ENCODE measurements around the gene GNB2. TPM values are rescaled to one million over a fixed set of nuclear protein-coding genes. Genes with fewer than 3 reads are reported as not detected.

Gene GNB2
- total and polyA plus RNA-seq, 2 of the 8 experiments (the other 6 are each of a cell fraction or from before 2014, with no cell fraction given), result 157 to 260 TPM

DNA sequence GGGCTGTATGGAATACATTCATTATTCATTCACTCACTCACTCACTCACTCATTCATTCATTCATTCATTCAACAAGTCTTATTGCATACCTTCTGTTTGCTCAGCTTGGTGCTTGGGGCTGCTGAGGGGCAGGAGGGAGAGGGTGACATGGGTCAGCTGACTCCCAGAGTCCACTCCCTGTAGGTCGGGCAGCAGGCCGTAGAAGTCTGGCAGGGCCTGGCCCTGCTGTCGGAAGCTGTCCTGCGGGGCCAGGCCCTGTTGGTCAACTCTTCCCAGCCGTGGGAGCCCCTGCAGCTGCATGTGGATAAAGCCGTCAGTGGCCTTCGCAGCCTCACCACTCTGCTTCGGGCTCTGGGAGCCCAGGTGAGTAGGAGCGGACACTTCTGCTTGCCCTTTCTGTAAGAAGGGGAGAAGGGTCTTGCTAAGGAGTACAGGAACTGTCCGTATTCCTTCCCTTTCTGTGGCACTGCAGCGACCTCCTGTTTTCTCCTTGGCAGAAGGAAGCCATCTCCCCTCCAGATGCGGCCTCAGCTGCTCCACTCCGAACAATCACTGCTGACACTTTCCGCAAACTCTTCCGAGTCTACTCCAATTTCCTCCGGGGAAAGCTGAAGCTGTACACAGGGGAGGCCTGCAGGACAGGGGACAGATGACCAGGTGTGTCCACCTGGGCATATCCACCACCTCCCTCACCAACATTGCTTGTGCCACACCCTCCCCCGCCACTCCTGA is 49.1 kb downstream of the GNB2 start:
- Histone ChIP-seq H3K4me3 (ENCODE audit: extremely low read depth in 1 of 4, insufficient read depth in 2 of 4, low read depth in 3 of 4, low read length in 4 of 4) (no peak overlapping the region), H3K27me3 (replicated peaks in 1 of 4; ENCODE audit: control insufficient read depth in 3 of 4, extremely low read depth in 1 of 4, insufficient read depth in 3 of 4, low read length in 3 of 4) (peaks cover 7 to 26% (median 26%) of the 10 kb centered on the region in 4 experiments), H4K20me1 (replicated peaks in 1 of 2; ENCODE audit: control insufficient read depth in 1 of 2, insufficient read depth in 2 of 2, low read length in 2 of 2) (no peaks in the 10 kb centered on the region), H3K4me1 (replicated peaks in 1 of 4; ENCODE audit: control insufficient read depth in 3 of 4, insufficient read depth in 4 of 4, low read length in 3 of 4) (peaks cover 0 to 5% (median 2%) of the 10 kb centered on the region in 4 experiments; a peak in 5 of 7 replicates), H3K27ac (ENCODE audit: low read depth, low read length) (no peak overlapping the region), H3K4me2 (ENCODE audit: insufficient read depth in 1 of 2, low read depth in 2 of 2, low read length in 2 of 2) (no peak overlapping the region), H2AK5ac (ENCODE audit: low read depth, low read length) (no peak overlapping the region), H3K23me2 (ENCODE audit: low read depth, low read length) (peaks cover 8% of the 10 kb centered on the region; the same call in 1 of the 2 replicates), H2BK12ac (ENCODE audit: low read depth, low read length) (0 out of 2 replicates have a peak overlapping the region, but pooled peaks have one; percentile 39), H3K14ac (ENCODE audit: insufficient read length) (no peak overlapping the region), H3K9ac (replicated peaks in 1 of 4; ENCODE audit: extremely low read depth in 1 of 4, low read depth in 3 of 4, low read length in 3 of 4) (no peak overlapping the region), H2AFZ (ENCODE audit: low read length) (no peak overlapping the region), H3K23ac (ENCODE audit: insufficient read length) (no peak overlapping the region), H3K79me2 (ENCODE audit: control insufficient read depth in 1 of 2, insufficient read depth in 2 of 2, low read length in 2 of 2) (no peaks in the 10 kb centered on the region), H3K36me3 (ENCODE audit: control insufficient read depth in 2 of 4, insufficient read depth in 4 of 4, low read length in 3 of 4) (no peaks in the 10 kb centered on the region), H3K79me1 (ENCODE audit: low read depth, low read length) (no peaks in the 10 kb centered on the region), H3K56ac (replicated peaks; ENCODE audit: insufficient read length, low read depth, low read length) (no peak overlapping the region), H2BK120ac (replicated peaks; ENCODE audit: low read depth, low read length) (no peak overlapping the region), H4K91ac (replicated peaks; ENCODE audit: insufficient read length, low read length) (no peak overlapping the region), H3K9me3 (ENCODE audit: insufficient read depth in 2 of 2, low read depth in 1 of 2, low read length in 1 of 2) (no peaks in the 10 kb centered on the region), H3K18ac (ENCODE audit: extremely low read depth, low read length) (no peak overlapping the region), H3K4ac (replicated peaks; ENCODE audit: insufficient read length, low read depth, low read length) (no peak overlapping the region), H2BK15ac (ENCODE audit: low read length) (0 out of 2 replicates have a peak overlapping the region, but pooled peaks have one; percentile 61), H4K8ac (ENCODE audit: extremely low read depth, insufficient read depth, low read length) (no peak overlapping the region), H2BK20ac (ENCODE audit: low read length) (no peak overlapping the region), H2BK5ac (ENCODE audit: low read depth, low read length) (no peak overlapping the region), H4K5ac (ENCODE audit: insufficient read length, low read depth, low read length) (no peak overlapping the region)
- no peak for FAIRE-seq
- WGBS, 2 experiments (ENCODE audit: extremely low coverage in 1 of 2, insufficient coverage in 1 of 2, insufficient read length in 1 of 2, insufficient replicate concordance in 2 of 2, low coverage in 1 of 2, low lambda C conversion rate in 2 of 2, missing lambda C conversion rate in 1 of 2), result 82% methylated on average over 17 of the region's 17 CpGs; no CpG with 5 or more reads in 1 of the 2 experiments
- ChIA-PET POLR2A (ENCODE audit: partially characterized antibody) (interaction anchor here (1.5 to 3.1 kb wide), 6 partner anchors 12 to 153 kb away, joined by 3 to 12 read pairs (median 6); partner anchors contain the start of gene POP7), CTCF (ENCODE audit: partially characterized antibody) (interaction anchor here (0.6 to 16.4 kb wide), 12 partner anchors 10 to 459 kb away, joined by 3 to 197 read pairs (median 4); partner anchors contain the start of gene POP7)
- no peak for DNase-seq (ENCODE audit: low read depth in 1 of 2, low spot score in 2 of 2)
- TF ChIP-seq KDM5A (IDR thresholded peaks at IDR 0.05; ENCODE audit: low read length), result no peak
- TF ChIP-seq BACH1 (IDR thresholded peaks at IDR 0.05; ENCODE audit: low read length), result no peak
- no peak for TF ChIP-seq TEAD4 (IDR thresholded peaks at IDR 0.05; ENCODE audit: low read depth, low read length)
- no peak for TF ChIP-seq HDAC6 (IDR thresholded peaks at IDR 0.05; ENCODE audit: low read depth, low read length)
